Peyer's patch (tissue), 4 donors: Measurements from ENCODE around the gene CADPS2.

ENCODE experiments used
- POLR2A ChIP-seq, 2 donors: fragments of 450-650 bp; IDR thresholded peaks; one replicate each; pipeline ENCODE4 v1.5.1; 2017; ENCODE audit warnings: antibody characterized with exemption in 2 of 2, mild to moderate bottlenecking in 2 of 2, moderate library complexity in 2 of 2
- TF ChIP-seq, protein P1 (sequence below), 6 experiments: fragments of 450-650 bp in 4 of 6; fragments of 200-600 bp in 2 of 6; sonication (generic) in 1 of 6; IDR thresholded peaks; one replicate each; pipeline ENCODE4 v1.5.1; 2017 to 2019; ENCODE audit warnings: antibody characterized with exemption in 6 of 6, mild to moderate bottlenecking in 3 of 6, moderate library complexity in 1 of 6

DNA sequence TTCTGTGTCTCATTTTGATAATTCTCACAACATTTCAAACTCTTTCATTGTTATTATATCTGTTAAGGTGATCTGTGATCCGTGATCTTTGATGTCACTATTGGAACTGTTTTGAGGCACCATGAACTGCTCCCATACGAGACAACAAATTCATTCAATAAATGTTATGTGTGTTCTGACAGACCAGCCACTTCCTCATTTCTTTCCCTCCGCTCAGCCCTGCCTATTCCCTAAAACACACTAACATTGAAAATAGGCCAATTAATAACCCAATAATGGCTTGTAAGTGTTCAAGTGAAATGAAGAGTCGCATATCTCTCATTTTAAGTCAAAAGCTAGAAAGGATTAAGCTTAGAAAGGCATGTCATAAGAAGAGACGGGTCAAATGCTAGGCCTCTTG is 232.6 kb downstream of the CADPS2 start:
- TF ChIP-seq, protein P1, sequence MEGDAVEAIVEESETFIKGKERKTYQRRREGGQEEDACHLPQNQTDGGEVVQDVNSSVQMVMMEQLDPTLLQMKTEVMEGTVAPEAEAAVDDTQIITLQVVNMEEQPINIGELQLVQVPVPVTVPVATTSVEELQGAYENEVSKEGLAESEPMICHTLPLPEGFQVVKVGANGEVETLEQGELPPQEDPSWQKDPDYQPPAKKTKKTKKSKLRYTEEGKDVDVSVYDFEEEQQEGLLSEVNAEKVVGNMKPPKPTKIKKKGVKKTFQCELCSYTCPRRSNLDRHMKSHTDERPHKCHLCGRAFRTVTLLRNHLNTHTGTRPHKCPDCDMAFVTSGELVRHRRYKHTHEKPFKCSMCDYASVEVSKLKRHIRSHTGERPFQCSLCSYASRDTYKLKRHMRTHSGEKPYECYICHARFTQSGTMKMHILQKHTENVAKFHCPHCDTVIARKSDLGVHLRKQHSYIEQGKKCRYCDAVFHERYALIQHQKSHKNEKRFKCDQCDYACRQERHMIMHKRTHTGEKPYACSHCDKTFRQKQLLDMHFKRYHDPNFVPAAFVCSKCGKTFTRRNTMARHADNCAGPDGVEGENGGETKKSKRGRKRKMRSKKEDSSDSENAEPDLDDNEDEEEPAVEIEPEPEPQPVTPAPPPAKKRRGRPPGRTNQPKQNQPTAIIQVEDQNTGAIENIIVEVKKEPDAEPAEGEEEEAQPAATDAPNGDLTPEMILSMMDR (IDR thresholded peaks at IDR 0.05), result no peak
- no peak for TF ChIP-seq POLR2A (IDR thresholded peaks at IDR 0.05)
